Stimulated activated CD8-positive, alpha-beta memory T cell treated with anti-CD3 and anti-CD28 coated beads, Interleukin-4, amount 100 ng/mL, for 1 hour (primary cell): ENCODE results near the gene ING5.

Experiments
- DNase-seq, 2 donors: peaks; one replicate each; pipeline ENCODE4 v3.0.0-alpha.2; 2020; ENCODE audit warnings: low read depth in 2 of 2, low spot score in 1 of 2

The ING5 gene

DNA sequence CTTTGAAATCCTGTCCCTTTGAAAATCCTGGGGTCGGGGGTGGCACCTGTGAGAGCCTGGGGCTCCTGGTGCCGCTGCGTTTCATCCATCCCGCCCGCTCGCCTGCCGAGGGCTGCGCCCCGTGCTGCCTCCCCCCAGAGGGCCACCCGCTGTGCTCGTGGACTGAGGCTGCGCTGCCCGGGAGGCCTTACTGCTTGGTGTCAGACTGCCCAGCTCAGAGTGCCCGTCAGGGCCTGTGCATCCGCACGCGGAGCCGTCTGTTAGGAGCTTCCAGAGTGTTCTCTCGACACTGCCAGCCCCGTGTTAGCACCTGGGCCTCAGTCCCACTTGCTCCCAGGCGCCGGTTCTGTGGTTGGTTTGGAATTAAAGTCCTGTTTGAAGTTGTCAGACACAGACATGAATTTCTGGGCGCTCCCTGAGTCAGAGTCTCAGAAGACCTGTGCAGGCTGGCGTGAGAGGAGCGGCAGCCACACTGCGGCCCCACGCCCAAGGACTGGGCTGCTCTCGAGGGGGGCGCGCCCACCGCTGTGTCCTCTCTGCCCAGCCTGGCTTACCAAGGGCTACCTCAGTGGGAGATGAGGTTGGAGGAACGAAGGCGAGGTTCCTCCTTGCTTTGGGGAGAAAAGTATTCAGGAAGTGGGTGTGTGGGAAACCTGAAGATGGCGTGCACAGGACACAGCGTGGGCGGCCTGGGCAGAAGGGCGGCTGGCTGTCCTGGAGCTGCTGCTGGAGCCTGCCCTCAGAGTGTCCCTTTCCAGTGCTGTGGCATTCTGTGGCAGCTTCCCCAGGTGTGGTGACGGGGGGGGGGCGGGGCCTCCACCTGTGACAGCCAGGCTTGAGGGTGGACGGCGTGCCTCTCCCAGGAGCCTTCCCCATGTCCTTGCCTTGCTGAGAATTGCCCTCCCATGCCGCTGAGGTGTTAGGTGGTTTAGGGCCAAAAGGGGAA, 29.3 kb upstream of the ING5 start:
- no peak for DNase-seq

DNA sequence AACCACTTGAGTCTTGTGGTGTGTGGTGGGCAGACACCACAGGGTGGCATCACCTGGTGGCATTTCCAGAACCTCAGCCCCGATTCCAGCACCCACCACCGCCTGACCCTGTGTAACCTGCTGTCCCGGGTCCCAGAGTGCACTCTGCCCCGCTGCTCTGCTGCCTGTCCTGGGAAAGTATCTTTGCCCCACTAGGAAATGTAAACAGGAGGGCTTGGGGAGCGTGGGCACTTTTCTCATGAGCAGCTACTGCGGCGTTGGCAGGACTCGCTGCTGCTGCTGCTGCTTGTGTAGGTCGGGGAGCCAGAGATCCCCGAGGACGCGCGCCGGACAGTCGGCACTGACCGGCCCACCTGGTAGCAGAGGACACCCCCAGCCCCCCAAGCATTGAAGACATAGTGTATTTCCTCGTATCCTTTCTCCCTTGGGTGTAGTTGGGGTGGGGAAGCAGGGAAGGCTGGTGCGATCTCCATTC, 28.6 kb upstream of the ING5 start:
- no peak for DNase-seq

DNA sequence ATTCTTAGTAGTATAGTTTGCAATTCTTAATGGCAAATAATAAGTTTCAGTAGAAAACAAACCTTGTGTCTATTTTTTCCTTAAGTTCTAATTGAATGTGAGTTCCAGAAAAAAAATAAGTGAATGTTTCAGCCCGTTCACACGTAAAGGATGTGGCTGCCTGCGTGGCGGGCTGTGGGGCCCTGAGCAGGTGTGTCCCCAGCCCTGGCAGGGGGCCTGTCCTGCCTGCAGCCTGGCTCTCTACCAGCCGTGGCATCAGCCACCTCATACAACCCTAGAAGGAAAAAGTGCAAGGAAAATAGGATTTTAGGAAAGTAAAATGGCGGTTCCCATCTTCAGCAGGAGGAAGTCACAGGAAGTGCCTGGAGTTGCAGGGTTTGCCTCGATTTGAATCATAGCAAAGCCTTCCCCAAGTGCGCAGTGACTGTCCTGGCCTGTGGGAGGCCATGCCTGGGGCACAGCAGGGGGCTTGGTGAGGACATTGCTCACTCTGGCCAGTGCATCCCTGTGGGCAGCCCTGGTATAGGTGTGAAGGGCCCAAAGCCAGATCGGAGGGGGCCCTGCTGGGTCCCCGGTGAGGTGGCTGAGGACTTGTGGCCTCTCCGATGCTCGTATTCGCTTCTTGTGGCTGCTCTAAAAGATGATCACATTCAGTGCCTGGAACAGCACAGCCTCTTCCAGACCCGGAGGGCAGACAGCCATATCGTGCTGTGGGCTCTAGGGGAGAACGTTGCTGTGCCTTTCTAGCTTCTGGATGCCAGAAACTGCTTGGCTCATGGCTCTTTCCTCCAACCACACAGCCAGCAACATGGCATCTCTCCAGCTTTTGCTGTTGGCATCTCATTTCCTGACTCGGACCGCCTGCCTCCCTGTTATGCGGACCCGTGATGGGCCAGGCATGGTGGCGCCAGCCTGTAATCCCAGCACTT, 27.8 kb upstream of the ING5 start:
- DNase-seq, result no peak

DNA sequence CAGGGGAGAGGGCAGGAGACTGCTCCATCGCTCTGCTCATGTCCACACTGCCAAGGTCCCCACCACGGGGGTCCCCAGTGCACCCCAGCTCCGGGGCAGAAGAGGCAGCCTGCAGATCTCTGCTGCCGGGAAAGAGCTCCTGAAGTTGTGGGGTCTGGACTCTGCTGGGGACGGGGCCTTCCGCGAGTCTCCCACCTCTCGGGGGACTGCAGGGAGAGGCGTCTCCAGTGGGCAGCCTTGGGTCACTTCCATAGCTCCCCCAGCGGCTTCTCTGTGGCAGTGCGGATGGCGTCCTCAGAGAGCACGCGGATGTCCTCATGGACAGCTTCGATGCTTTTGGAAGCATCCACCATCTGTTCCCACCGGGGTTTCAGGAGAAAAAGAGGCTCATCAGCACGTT, 26.0 kb upstream of the ING5 start:
- no peak for DNase-seq

DNA sequence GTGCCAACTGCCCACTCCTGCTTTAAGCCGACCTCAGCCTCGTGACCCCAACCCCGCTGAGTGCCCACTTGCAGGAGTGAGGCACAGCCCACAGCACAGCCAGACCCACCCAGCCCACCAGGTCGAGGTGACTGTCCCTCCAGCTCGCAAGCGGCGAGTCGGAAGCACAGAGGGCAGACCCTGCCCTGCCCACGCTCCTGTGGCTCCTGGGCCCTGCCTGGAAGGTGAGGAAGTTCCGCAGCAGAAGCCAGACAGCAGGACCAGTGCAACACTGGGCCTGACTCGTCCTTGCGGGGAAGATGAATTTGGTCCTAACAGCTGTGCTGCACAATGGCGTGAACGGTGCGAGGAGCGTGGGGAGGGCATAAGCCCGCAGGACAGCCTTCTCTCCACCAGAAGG, 25.2 kb upstream of the ING5 start:
- DNase-seq, result no peak

DNA sequence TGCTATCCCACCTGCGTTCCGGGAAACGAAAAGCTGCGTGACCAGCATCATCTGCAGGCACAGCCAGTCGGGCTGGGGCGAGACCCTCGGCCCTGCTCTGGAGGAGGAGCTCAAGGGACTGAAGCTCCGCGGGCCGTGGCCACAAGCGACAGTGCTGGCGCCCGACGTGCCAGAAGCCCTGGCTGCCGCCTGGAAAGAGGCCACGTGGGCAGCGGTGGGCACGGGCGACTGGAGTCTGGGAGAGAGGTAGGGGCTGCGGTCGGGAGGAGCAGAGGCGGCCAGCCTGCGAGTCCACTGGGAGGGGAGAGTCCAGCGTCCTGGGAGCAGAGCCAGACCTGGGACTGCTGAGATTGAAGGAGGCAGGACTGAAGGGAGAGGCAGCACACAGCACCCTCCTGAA, 24.4 kb upstream of the ING5 start:
- no peak for DNase-seq

DNA sequence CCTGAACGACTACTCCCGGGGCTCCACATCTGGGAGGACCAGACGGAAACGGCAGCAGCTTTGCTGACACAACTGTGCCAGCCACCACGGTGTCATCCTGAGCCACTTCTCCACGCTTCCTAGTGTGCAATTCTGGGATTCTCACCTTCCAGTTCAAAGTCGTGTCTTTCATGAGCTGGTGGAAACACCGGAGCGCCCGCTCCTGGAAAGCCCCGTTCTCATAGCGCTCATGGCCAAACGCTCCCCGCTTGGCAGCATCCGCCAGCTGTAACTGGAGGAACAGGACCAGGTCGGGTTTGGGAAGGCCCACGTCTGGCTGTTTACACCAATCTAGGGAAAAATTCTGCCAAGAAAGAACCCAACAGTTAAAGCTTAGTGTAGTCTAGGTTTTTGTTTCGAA, 23.5 kb upstream of the ING5 start:
- DNase-seq, result no peak

DNA sequence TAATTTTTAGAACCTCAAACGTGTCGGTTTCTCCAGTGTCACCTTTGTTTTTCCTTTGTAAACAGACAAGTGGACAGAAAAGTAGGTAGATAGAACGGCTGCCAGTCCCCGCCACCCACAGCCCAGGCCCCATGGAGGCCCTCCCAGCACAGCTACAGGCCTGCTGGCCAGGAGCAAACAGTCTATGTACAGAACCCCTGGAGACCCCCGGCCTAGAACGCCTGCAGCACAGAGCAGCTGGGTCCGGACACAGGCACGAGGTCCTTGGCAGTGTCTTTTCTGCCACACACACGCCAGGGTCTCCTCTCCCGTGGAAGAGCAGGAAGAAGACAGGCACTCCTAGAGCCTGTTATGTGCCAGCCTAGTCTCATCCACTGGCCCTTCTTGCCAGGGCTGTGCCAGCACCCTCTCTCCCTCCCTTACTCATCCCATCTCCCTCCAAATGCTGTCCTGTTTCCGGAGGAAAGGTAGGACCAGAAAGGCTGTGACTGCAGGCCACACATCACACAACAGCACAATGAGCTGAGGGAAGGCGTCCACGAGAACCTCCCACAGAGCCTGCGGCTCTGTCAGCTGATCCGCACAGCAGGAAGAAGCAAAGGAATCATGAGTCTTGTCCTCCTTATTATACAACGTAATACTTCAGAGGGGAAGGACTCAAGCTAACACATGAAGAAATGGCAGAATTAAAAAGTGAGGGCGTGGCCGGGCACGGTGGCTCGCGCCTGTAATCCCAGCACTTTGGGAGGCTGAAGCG, 22.9 kb upstream of the ING5 start:
- DNase-seq, result no peak

DNA sequence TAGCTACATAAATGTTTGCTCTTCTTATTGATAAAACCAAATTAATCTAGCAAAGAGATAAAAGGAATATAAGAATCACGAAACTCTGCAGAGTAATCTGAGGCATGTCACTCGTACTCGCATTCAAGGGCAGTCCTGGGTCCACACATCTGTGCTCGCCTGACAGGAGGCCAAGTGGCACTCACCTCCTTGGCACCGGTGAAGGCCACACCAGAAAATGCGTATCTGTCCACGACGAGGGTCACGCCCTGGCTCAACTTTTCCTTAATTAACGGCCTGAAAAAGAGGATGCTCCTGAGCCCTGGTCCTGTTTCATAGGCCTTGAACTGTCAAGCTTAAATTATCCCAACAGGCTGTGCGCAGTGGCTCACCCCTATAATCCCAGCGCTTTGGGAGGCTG, 21.8 kb upstream of the ING5 start:
- DNase-seq, result no peak

DNA sequence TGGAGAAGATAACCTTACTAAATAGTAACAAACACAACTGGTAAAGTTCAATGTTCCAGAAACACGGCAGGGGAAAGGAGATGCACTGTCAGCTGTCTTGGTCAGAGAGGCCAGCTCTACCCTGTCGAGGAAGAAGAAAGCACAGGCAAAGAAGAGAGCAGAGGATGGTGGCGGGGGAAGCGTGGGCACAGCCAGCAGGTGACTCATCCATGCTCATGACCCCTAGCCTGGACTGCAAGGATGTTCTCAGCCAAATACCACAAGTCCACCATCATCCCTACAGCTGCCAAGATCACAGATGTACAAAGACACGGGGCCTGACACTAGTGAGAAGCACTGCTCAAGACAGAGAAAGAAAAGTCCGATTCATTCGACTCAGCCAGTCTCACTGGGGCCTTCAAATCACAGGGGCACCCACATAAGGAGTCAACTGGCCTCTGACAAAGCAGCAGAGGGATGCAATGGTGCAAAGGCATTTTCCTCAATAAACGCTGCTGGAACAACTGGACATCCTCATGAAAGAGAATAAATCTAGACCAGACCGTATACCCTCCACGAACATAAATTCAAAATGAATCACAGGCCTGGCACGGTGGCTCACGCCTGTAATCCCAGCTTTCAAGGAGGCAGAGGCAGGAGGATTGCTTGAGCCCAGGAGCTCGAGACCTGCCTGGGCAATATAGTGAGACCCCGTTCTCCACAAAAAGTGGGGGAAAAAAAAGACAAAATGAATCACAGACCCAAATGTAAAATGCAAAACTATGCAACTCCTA, 20.8 kb upstream of the ING5 start:
- no peak for DNase-seq

DNA sequence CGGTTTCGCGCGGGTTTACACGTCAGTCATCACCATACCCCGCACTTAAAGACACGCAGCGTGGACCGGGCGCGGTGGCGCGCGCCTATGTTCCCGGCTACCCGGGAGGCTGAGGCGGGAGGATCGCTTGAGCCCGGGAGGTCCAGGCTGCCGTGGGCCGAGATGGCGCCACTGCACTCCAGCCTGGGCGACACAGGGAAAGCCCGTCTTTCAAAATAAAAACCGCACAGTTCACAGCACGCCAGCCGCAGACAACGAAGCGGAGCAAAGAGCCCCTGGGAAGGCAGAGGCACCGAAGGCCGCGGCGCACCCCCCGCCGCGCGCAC, 15.6 kb upstream of the ING5 start:
- DNase-seq, result no peak

DNA sequence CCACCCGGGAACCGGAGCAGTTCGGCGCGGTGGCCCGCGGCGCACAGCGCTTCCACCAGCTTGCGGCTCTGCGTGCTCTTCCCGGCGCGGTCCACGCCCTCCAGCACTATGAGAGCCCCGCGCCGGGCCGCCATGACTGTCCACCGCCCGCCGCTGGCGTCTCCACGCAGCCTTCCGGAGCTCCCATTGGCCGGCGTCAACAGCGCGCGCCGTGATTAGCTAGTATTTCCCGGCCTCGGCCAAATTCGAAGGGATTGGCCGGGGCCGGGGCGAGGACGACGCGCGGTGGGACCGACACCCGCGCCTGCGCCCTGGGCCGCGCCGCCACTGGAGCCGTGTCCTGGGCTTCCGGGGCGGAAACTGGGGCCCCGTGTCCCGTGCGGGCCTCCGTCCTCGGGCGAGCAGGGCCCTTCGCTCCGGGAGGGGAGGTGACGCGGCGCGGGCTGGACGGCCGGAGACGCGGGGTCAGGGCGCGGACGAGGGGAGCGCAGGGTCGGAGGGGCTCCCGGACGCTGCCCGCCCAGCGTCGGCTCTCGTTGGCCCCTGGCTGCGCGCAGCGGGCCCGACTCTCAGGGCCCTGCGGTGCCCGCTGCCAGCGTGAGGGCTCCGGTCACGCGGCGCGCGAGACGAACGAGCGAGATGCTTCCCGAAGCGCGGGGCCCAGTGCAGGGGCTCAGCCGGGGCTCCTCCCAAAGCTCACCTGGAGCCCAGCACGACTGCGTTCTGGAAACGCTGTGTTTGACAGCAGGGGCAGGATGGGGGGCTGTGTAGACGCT, 15.0 kb upstream of the ING5 start, which contains the start of gene DTYMK:
Gene DTYMK, minus strand, starts transcription at position 166 of the 776 bp plus-strand sequence. Its CDS starts 32 bp downstream, at position 134.
- peak; percentile 84 to 92 for DNase-seq

DNA sequence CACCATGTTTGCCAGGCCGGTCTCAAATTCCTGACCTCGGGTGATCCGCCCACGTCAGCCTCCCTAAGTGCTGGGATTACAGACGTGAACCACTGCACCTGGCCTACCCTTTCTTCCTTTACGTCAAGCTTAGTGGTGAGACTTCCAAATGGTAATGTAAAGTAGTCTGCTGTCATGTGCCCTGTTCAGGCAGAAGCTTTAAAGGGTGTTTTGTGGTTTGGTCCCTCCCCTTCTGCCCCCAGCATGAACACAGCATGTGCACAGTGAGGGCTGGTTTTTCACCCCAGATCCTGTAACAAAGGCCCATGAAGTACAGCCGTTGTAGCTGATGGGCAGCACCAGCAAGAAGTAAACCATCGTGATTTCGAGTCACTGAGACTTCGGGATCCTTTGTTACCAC, 12.5 kb upstream of the ING5 start:
- DNase-seq, result no peak

DNA sequence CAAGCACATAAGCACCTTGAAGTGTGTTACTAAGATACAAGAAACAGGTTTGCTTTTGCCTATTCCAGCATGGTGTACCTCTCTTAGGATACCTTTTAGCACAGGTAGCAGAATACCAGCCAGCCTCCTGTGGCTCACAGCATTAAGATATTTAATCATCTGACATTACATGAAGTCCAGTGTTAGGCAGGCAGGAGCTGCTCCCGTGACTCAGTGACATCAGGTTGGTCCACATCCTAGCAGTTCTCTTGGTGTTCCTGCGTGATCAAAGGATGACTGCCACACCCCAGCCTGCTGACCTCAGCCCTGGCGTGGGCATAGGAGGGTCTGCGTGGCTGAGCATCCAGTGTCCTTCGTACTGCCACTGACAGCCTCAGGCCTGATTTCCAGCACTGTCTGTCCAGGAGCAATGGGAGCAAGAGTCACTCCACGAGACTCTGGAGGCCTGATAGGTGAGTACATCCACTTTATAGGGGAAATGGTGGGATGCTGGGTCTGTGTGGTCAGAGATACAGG, 11.6 kb upstream of the ING5 start:
- no peak for DNase-seq

DNA sequence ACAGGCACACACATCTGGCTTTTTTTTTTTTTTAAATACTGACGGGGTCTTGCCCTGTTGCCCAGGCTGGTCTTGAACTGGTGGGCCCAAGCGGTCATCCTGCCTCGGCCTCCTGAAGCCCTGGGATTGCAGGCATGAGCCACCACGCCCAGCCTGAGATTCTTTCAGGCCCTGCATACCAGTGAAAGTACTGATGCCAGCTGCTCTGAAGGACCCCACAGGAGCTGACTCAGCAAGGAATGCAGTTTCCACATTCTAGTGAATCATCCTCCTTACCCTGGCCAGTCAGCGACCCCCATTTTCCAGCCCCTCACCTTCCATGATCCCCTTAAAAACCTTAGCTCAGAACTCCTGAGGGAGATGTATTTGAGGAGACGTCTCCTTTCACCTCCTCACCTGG, 9.4 kb upstream of the ING5 start:
- no peak for DNase-seq

DNA sequence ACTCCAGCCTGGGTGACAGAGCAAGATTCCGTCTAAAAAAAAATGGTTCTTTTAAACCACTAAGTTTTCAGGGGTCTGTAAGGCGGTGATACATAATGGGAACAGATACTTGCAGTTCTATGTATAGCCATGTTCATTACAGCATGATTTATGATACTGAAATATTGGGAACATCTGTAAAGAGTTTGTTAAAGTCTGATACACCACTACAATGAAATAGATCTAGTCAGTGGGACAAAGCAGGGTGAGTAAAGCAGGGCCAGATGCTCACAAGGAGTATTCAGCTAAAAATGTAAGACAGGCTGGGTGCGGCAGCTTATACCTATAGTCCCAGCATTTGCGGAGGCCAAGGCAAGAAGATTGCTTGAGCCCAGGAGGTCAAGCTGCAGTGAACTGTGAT, 6.2 kb upstream of the ING5 start:
- no peak for DNase-seq

DNA sequence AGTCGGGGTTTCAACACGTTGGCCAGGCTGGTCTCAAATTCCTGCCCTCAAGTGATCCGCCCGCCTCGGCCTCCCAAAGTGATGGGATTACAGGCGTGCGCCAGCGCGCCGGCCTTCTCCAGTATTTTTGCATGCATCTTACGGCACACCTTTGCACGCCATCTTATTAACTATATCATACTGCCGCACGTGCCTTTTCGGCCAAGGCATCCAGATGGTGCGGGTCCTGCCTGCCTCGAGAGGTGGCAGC, 765 bp upstream of the ING5 start:
- DNase-seq, result no peak

DNA sequence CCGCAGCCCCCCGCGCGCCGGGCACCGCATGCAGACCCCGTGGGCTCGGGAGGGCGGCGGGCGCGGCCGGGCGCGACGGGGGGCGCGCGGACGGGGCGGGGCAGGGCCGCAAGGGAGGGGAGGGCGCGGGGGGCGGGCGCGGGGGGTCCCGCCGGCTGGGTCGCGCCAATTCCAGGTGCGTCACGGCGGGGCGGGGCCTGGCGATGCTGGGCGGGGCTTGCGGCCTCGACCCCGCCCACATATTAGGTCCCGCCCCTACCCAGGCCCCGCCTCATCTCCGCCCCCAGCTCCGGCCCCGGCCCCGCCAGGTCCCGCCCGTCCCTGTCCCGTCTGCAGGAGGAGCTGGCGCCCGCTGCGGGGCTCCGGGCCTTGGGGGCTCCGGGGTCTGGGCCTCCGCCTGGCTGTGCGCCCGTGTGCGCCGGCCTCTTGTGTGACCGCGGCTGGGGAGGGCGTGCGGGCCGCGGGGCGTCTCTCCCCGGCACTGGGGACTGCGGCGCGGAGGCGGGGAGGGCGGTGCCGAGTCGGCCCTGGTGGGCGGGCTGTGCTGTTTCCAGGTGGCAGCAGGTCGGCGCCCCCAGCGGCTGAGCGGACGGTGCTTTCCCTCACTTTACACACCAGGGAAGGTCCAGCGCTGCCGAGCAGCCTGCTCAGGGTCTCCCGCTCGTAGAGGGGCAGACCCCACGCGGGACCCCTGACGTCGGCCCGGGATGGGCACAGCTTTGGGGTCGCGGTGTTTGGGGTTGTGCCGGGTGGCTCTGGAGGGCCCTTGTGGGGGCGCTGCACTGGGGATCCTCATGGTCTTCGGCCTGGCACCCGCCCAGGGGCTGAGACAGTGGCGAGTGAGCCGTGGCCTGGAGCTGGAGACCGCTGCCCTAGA, 554 bp downstream of the ING5 start:
- DNase-seq, result peak; percentile 79 to 82
